Mesothelial cell of epicardium (in vitro differentiated cells): ENCODE data around the gene NFKBIE. TPM values are rescaled to one million over a fixed set of nuclear protein-coding genes. Genes with fewer than 3 reads are reported as not detected.

Experiments used
- DNase-seq, 2 experiments: peaks; one replicate each; pipeline ENCODE4 v3.0.0; 2021; ENCODE audit warnings: low spot score in 2 of 2; ENCODE audit not compliant: unreplicated experiment in 2 of 2
- H3K27ac Mint-ChIP-seq: 2 replicates; pipeline ENCODE4 v1.8.0; 2021; ENCODE audit warnings: mixed read lengths
- H3K27me3 Mint-ChIP-seq: 2 replicates; pipeline ENCODE4 v1.8.0; 2021; ENCODE audit warnings: low read depth, mixed read lengths
- H3K36me3 Mint-ChIP-seq: 2 replicates; pipeline ENCODE4 v1.8.0; 2021; ENCODE audit warnings: mixed read lengths
- H3K4me1 Mint-ChIP-seq: 2 replicates; pipeline ENCODE4 v1.8.0; 2021; ENCODE audit warnings: mixed read lengths
- H3K4me3 Mint-ChIP-seq: 2 replicates; pipeline ENCODE4 v1.8.0; 2021; ENCODE audit warnings: mild to moderate bottlenecking, moderate library complexity, mixed read lengths
- H3K9me3 Mint-ChIP-seq: 2 replicates; pipeline ENCODE4 v1.8.0; 2021; ENCODE audit warnings: mixed read lengths
- total RNA-seq: library from RNA; stranded (reverse); gene quantifications from 3 replicates; pipeline ENCODE4 v1.2.1, GENCODE V29; 2021
- TF ChIP-seq, protein P1 (sequence below): fragments of 200-600 bp; sonication (generic); IDR thresholded peaks from one replicate; pipeline ENCODE4 v1.5.0; 2021; ENCODE audit warnings: antibody characterized with exemption; ENCODE audit not compliant: unreplicated experiment

Gene NFKBIE
- total RNA-seq, 1 donor from 2014 or later, result 9.7 TPM

DNA sequence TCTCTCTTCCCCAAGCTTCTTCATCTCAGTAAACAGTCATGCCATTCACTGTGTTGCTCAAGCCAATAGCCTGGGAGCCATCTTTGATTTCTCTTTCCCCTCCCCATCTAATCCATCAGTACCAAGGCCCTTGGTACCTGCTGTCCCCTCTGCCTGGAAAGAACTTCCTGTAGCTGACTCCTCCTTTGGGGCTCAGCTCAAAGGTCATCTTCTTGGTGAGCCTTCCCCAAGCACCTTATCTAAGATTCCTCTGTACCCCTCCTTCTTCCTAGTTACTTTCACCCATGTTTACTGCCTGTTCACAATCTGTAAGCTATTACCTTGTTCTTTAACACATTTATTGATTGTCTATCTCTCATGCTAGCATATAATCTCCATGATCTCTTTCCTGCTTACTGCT lies 44.3 kb upstream of the NFKBIE start:
- peaks cover 21% of the 10 kb centered on the region for H3K36me3 Mint-ChIP-seq

GRCh38 chr6:44309092-44309491 lies 43.7 kb upstream of the NFKBIE start:
- TF ChIP-seq, protein P1, sequence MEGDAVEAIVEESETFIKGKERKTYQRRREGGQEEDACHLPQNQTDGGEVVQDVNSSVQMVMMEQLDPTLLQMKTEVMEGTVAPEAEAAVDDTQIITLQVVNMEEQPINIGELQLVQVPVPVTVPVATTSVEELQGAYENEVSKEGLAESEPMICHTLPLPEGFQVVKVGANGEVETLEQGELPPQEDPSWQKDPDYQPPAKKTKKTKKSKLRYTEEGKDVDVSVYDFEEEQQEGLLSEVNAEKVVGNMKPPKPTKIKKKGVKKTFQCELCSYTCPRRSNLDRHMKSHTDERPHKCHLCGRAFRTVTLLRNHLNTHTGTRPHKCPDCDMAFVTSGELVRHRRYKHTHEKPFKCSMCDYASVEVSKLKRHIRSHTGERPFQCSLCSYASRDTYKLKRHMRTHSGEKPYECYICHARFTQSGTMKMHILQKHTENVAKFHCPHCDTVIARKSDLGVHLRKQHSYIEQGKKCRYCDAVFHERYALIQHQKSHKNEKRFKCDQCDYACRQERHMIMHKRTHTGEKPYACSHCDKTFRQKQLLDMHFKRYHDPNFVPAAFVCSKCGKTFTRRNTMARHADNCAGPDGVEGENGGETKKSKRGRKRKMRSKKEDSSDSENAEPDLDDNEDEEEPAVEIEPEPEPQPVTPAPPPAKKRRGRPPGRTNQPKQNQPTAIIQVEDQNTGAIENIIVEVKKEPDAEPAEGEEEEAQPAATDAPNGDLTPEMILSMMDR, result no peak
- Mint-ChIP-seq H3K4me1 (peaks cover 11% of the 10 kb centered on the region), H3K27ac (no peak overlapping the region), H3K4me3 (no peak overlapping the region), H3K36me3 (peaks cover 21% of the 10 kb centered on the region), H3K9me3 (no peaks in the 10 kb centered on the region), H3K27me3 (peaks cover 1% of the 10 kb centered on the region)
- no peak for DNase-seq

More for the DNA sequence above, 44.3 kb upstream of the NFKBIE start:
- no peak overlapping the region for H3K4me3 Mint-ChIP-seq
- no peaks in the 10 kb centered on the region for H3K9me3 Mint-ChIP-seq
- no peak for DNase-seq
- H3K4me1 Mint-ChIP-seq, result peaks cover 11% of the 10 kb centered on the region
- H3K27me3 Mint-ChIP-seq, result peaks cover 1% of the 10 kb centered on the region
- TF ChIP-seq, protein P1, result no peak
- no peak overlapping the region for H3K27ac Mint-ChIP-seq

- TF ChIP-seq, protein P1, result no peak
- peaks cover 31% of the 10 kb centered on the region for H3K36me3 Mint-ChIP-seq
- H3K4me1 Mint-ChIP-seq, result peaks cover 6% of the 10 kb centered on the region
- H3K4me3 Mint-ChIP-seq, result no peak overlapping the region
- no peaks in the 10 kb centered on the region for H3K9me3 Mint-ChIP-seq
- no peaks in the 10 kb centered on the region for H3K27me3 Mint-ChIP-seq
- H3K27ac Mint-ChIP-seq, result no peak overlapping the region
- no peak for DNase-seq
Measured at GRCh38 chr6:44307217-44307616, 41.9 kb upstream of the NFKBIE start.

GRCh38 chr6:44306710-44307109 lies 41.4 kb upstream of the NFKBIE start:
- no peak overlapping the region for H3K4me3 Mint-ChIP-seq
- no peak overlapping the region for H3K27ac Mint-ChIP-seq
- no peaks in the 10 kb centered on the region for H3K27me3 Mint-ChIP-seq
- peaks cover 1% of the 10 kb centered on the region for H3K4me1 Mint-ChIP-seq
- no peak for DNase-seq
- TF ChIP-seq, protein P1, result no peak
- no peaks in the 10 kb centered on the region for H3K9me3 Mint-ChIP-seq
- peaks cover 31% of the 10 kb centered on the region for H3K36me3 Mint-ChIP-seq

- TF ChIP-seq, protein P1, result no peak
- H3K27me3 Mint-ChIP-seq, result no peaks in the 10 kb centered on the region
- no peaks in the 10 kb centered on the region for H3K9me3 Mint-ChIP-seq
- DNase-seq, result no peak
- peaks cover 33% of the 10 kb centered on the region for H3K36me3 Mint-ChIP-seq
- no peak overlapping the region for H3K4me3 Mint-ChIP-seq
- H3K4me1 Mint-ChIP-seq, result no peaks in the 10 kb centered on the region
- no peak overlapping the region for H3K27ac Mint-ChIP-seq
Measured at GRCh38 chr6:44305200-44305725, 39.9 kb upstream of the NFKBIE start.
